H1 (cell line): ENCODE results near the gene RWDD4. TPM values are rescaled to one million over a fixed set of nuclear protein-coding genes. Genes with fewer than 3 reads are reported as not detected.

Source experiments
- CTBP2 ChIP-seq: IDR thresholded peaks from 2 replicates; pipeline ENCODE4 v1.7.0; 2011; ENCODE audit warnings: borderline replicate concordance, mild to moderate bottlenecking, moderate library complexity, mixed read lengths, low read length; ENCODE audit not compliant: insufficient read depth, insufficient read length
- PHF8 ChIP-seq: fragments of 200-600 bp; sonication (generic); conservative IDR thresholded peaks from 2 replicates; pipeline ENCODE4 v1.7.1; 2012; ENCODE audit warnings: low read depth, mild to moderate bottlenecking, inconsistent platforms, low read length, moderate library complexity
- RFX5 ChIP-seq: IDR thresholded peaks from 2 replicates; pipeline ENCODE4 v1.6.1; 2011; ENCODE audit warnings: low read depth, low read length, improper control_type of control experiment, borderline replicate concordance
- polyA plus RNA-seq, 7 experiments: library from polyadenylated mRNA; depleted of rRNA in 3 of 7; stranded (reverse) in 5 of 7; unstranded in 2 of 7; fragments of >200 nt in 5 of 7; fragments of 200-250 nt in 2 of 7; gene quantifications; 1 replicate in 5 of 7; 2 replicates in 1 of 7; 4 replicates in 1 of 7; pipeline versions ENCODE4 v1.2.1 to v1.2.3, GENCODE V29; 2011 to 2013; ENCODE audit warnings: missing spikeins in 2 of 7, mixed read lengths in 2 of 7
- total RNA-seq: library from RNA; stranded (reverse); fragmentation: NEBNext Ultra II Directional; extraction: Animal tissue kit (Norgen Biotek cat#: 25700); gene quantifications from 2 replicates; pipeline ENCODE4 v1.2.1, GENCODE V29; 2021
- TF ChIP-seq, protein P1 (sequence below): fragments of 300-600 bp; sonication (generic); IDR thresholded peaks from 2 replicates; pipeline ENCODE4 v1.7.1; 2012; ENCODE audit warnings: low read length, moderate library complexity, mild to moderate bottlenecking, inconsistent platforms; ENCODE audit not compliant: insufficient replicate concordance

Gene RWDD4
- total and polyA plus RNA-seq, 2 of the 8 experiments (the other 6 are each of a cell fraction or from before 2014, with no cell fraction given) = 5.4 to 18.9 TPM

DNA sequence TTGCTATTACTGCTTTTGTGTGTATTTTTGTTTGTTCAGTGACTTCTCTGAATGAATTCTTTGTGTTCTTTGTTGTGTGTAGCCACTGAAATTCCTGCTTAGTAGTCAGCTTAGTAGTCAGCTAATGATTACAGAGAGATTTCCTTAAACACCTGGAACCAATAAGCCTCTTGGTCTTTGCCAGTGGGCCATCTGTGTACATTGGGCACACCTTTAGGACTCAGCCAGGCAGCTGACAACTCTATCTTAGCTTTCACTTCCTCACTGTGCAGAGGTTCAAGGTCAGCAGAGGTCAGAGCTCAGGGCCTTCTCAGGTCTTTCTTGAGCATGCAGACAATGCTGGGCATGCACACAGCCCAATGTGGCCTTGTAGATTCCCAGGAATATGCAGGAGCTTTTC is 59.3 kb downstream of the RWDD4 start (continued):
- TF ChIP-seq PHF8 (no peak), CTBP2 (no peak), RFX5 (no peak)
- TF ChIP-seq, protein P1, sequence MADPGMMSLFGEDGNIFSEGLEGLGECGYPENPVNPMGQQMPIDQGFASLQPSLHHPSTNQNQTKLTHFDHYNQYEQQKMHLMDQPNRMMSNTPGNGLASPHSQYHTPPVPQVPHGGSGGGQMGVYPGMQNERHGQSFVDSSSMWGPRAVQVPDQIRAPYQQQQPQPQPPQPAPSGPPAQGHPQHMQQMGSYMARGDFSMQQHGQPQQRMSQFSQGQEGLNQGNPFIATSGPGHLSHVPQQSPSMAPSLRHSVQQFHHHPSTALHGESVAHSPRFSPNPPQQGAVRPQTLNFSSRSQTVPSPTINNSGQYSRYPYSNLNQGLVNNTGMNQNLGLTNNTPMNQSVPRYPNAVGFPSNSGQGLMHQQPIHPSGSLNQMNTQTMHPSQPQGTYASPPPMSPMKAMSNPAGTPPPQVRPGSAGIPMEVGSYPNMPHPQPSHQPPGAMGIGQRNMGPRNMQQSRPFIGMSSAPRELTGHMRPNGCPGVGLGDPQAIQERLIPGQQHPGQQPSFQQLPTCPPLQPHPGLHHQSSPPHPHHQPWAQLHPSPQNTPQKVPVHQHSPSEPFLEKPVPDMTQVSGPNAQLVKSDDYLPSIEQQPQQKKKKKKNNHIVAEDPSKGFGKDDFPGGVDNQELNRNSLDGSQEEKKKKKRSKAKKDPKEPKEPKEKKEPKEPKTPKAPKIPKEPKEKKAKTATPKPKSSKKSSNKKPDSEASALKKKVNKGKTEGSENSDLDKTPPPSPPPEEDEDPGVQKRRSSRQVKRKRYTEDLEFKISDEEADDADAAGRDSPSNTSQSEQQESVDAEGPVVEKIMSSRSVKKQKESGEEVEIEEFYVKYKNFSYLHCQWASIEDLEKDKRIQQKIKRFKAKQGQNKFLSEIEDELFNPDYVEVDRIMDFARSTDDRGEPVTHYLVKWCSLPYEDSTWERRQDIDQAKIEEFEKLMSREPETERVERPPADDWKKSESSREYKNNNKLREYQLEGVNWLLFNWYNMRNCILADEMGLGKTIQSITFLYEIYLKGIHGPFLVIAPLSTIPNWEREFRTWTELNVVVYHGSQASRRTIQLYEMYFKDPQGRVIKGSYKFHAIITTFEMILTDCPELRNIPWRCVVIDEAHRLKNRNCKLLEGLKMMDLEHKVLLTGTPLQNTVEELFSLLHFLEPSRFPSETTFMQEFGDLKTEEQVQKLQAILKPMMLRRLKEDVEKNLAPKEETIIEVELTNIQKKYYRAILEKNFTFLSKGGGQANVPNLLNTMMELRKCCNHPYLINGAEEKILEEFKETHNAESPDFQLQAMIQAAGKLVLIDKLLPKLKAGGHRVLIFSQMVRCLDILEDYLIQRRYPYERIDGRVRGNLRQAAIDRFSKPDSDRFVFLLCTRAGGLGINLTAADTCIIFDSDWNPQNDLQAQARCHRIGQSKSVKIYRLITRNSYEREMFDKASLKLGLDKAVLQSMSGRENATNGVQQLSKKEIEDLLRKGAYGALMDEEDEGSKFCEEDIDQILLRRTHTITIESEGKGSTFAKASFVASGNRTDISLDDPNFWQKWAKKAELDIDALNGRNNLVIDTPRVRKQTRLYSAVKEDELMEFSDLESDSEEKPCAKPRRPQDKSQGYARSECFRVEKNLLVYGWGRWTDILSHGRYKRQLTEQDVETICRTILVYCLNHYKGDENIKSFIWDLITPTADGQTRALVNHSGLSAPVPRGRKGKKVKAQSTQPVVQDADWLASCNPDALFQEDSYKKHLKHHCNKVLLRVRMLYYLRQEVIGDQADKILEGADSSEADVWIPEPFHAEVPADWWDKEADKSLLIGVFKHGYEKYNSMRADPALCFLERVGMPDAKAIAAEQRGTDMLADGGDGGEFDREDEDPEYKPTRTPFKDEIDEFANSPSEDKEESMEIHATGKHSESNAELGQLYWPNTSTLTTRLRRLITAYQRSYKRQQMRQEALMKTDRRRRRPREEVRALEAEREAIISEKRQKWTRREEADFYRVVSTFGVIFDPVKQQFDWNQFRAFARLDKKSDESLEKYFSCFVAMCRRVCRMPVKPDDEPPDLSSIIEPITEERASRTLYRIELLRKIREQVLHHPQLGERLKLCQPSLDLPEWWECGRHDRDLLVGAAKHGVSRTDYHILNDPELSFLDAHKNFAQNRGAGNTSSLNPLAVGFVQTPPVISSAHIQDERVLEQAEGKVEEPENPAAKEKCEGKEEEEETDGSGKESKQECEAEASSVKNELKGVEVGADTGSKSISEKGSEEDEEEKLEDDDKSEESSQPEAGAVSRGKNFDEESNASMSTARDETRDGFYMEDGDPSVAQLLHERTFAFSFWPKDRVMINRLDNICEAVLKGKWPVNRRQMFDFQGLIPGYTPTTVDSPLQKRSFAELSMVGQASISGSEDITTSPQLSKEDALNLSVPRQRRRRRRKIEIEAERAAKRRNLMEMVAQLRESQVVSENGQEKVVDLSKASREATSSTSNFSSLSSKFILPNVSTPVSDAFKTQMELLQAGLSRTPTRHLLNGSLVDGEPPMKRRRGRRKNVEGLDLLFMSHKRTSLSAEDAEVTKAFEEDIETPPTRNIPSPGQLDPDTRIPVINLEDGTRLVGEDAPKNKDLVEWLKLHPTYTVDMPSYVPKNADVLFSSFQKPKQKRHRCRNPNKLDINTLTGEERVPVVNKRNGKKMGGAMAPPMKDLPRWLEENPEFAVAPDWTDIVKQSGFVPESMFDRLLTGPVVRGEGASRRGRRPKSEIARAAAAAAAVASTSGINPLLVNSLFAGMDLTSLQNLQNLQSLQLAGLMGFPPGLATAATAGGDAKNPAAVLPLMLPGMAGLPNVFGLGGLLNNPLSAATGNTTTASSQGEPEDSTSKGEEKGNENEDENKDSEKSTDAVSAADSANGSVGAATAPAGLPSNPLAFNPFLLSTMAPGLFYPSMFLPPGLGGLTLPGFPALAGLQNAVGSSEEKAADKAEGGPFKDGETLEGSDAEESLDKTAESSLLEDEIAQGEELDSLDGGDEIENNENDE = no peak
